WTC11 (cell line): ENCODE measurements around the gene MESP2. TPM values are rescaled to one million over a fixed set of nuclear protein-coding genes. Genes with fewer than 3 reads are reported as not detected.

Experiments used
- ATAC-seq: fragments of 200-7000 bp; cut with Tn5 transposase; 2 replicates; pipeline ENCODE4 v1.10.0; 2021; ENCODE audit warnings: mild to moderate bottlenecking, moderate library complexity
- CTCF ChIA-PET: fragments of 300-600 bp; sonication (Branson Sonifier 250); formaldehyde crosslinking; loops from one replicate; lab custom pipeline; 2021; ENCODE audit warnings: antibody characterized with exemption; lab: Charles Lee
- POLR2A ChIA-PET: fragments of 350-600 bp; sonication (Branson Sonifier 250); formaldehyde crosslinking; loops from one replicate; lab custom pipeline; 2021; ENCODE audit warnings: antibody characterized with exemption; lab: Charles Lee
- DNase-seq: peaks from one replicate; pipeline ENCODE4 v3.0.0; 2021; ENCODE audit warnings: low spot score
- H3K27ac Mint-ChIP-seq: 2 replicates; pipeline ENCODE4 v1.8.0; 2021; ENCODE audit warnings: mixed read lengths
- H3K27me3 Mint-ChIP-seq: 2 replicates; pipeline ENCODE4 v1.8.0; 2021; ENCODE audit warnings: low read depth, mild to moderate bottlenecking, moderate library complexity, mixed read lengths
- H3K36me3 Mint-ChIP-seq: 2 replicates; pipeline ENCODE4 v1.8.0; 2021; ENCODE audit warnings: mixed read lengths
- H3K4me1 Mint-ChIP-seq: 2 replicates; pipeline ENCODE4 v1.8.0; 2022; ENCODE audit warnings: mixed read lengths
- H3K4me3 Mint-ChIP-seq: 2 replicates; pipeline ENCODE4 v1.8.0; 2021; ENCODE audit warnings: mild to moderate bottlenecking, moderate library complexity, mixed read lengths
- H3K9me3 Mint-ChIP-seq: 2 replicates; pipeline ENCODE4 v1.8.0; 2021; ENCODE audit warnings: mixed read lengths
- ATF1 ChIP-seq: sonication (generic); formaldehyde crosslinking; IDR thresholded peaks from 2 replicates; pipeline ENCODE4 v1.8.1; 2023; ENCODE audit warnings: mild to moderate bottlenecking, moderate library complexity, missing genetic modification reagents
- GABPB1 ChIP-seq: sonication (generic); formaldehyde crosslinking; IDR thresholded peaks from 2 replicates; pipeline ENCODE4 v1.8.1; 2023; ENCODE audit warnings: mild to moderate bottlenecking, missing genetic modification reagents
- MYBL2 ChIP-seq: sonication (generic); formaldehyde crosslinking; IDR thresholded peaks from 2 replicates; pipeline ENCODE4 v1.8.1; 2023; ENCODE audit warnings: mild to moderate bottlenecking, moderate library complexity, missing genetic modification reagents
- NR2C2 ChIP-seq: sonication (generic); formaldehyde crosslinking; IDR thresholded peaks from 2 replicates; pipeline ENCODE4 v1.8.0; 2022; ENCODE audit warnings: mild to moderate bottlenecking, missing genetic modification reagents
- ZNF121 ChIP-seq: sonication (generic); formaldehyde crosslinking; IDR thresholded peaks from 2 replicates; pipeline ENCODE4 v1.8.0; 2023; ENCODE audit warnings: missing genetic modification reagents
- ZNF232 ChIP-seq: sonication (generic); formaldehyde crosslinking; IDR thresholded peaks from 2 replicates; pipeline ENCODE4 v1.8.0; 2022; ENCODE audit warnings: mild to moderate bottlenecking, missing genetic modification reagents
- ZNF263 ChIP-seq: sonication (generic); formaldehyde crosslinking; IDR thresholded peaks from 2 replicates; pipeline ENCODE4 v1.8.1; 2022; ENCODE audit warnings: low read depth, mild to moderate bottlenecking, moderate library complexity, missing genetic modification reagents
- ZNF416 ChIP-seq: fragments of 250-450 bp; sonication (Bioruptor Pico); IDR thresholded peaks from 2 replicates; pipeline ENCODE4 v1.9.0; 2021; ENCODE audit warnings: mild to moderate bottlenecking, inconsistent platforms
- ZNF423 ChIP-seq: fragments of 250-450 bp; sonication (Bioruptor Pico); IDR thresholded peaks from 2 replicates; pipeline ENCODE4 v2.1.2; 2022; ENCODE audit warnings: mild to moderate bottlenecking, moderate library complexity
- total RNA-seq: library from RNA; stranded (reverse); gene quantifications from 3 replicates; pipeline ENCODE4 v1.2.3, GENCODE V29; 2021
- TF ChIP-seq, protein P1 (sequence below): sonication (generic); formaldehyde crosslinking; IDR thresholded peaks from 2 replicates; pipeline ENCODE4 v1.8.1; 2023; ENCODE audit warnings: mild to moderate bottlenecking, missing genetic modification reagents, moderate library complexity
- TF ChIP-seq, protein P2 (sequence below): sonication (generic); formaldehyde crosslinking; IDR thresholded peaks from 2 replicates; pipeline ENCODE4 v1.8.1; 2022; ENCODE audit warnings: low read depth, mild to moderate bottlenecking, moderate library complexity, missing genetic modification reagents, borderline replicate concordance
- TF ChIP-seq, protein P3 (sequence below): sonication (generic); formaldehyde crosslinking; IDR thresholded peaks from 2 replicates; pipeline ENCODE4 v1.8.0; 2022; ENCODE audit warnings: mild to moderate bottlenecking, missing genetic modification reagents

The MESP2 gene
- total RNA-seq, 1 experiment from 2014 or later = 0.68 TPM

DNA sequence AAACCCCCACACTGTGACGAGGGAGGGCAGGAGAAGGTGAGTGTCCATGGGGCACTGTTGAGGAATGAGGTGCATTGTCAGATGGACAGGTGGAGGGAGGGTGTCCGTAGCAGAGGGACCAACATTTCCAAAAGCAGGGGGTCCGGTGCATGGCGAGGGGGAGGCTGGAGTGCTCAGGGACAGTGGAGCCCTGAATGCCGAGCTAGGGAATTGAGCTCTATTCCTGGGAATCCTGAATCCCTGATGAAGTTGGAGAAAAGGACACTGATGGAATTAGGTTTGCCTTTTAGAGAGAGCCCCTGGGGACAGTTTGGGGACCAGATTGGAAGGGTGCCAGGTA is 46.4 kb downstream of the MESP2 start:
- H3K36me3 Mint-ChIP-seq = no peaks in the 10 kb centered on the region
- no peak for TF ChIP-seq MYBL2 (CRISPR knock-in tag)
- TF ChIP-seq ZNF416 = no peak
- no peak for TF ChIP-seq ZNF121 (CRISPR knock-in tag)
- CTCF ChIA-PET = interaction anchor here (0.7 to 1.9 kb wide), 4 partner anchors 20 to 82 kb away, joined by 3 to 9 read pairs (median 4); no protein-coding TSS in a partner anchor
- DNase-seq (no peak), ATAC-seq (no peak)
- H3K4me1 Mint-ChIP-seq = 0 out of 2 replicates have a peak, but pooled peaks cover 7% of the 10 kb centered on the region
- no peaks in the 10 kb centered on the region for H3K9me3 Mint-ChIP-seq
- no peak overlapping the region for H3K4me3 Mint-ChIP-seq
- no peak overlapping the region for H3K27ac Mint-ChIP-seq
- POLR2A ChIA-PET = no interaction called here
- H3K27me3 Mint-ChIP-seq = peaks cover under 1% of the 10 kb centered on the region

DNA sequence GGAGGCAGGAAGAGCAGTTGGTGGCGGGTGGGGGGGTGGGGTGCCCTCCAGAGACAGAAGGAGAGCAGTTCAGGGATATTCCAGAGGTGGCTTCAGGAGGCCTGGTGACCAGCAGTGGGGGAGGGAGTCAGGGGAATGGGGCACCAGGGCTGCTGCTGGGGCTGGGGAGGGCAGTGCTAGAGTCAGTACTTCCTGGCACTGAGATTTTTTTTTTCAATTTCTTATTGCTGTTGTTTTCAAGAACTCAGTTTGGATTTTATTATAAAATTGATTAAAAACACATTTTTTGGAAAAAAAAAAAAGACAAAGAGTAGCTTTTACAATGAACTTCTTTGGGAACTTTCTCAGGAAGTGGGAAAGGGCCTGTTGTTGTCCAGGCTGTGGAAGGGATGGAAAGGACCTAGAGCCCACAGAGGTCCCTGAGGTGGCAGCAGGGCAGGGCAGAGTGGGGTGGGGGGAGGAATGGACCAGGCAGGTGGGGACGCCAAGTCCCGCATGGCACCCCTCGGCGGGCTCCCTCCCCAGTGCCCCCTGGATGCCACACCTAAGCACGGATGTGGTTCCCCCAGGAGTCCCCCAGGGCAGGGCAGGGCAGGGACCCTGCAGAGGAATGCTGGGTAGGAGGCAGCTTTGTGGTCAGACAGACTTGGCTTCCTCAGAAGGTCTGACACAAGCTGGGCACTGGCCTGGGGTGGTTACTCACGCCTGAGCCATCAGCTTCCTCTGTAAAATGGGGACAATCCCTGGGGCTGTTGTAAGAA is 47.0 kb downstream of the MESP2 start:
- ATAC-seq = peak; percentile 40; the same call in 1 of the 2 replicates
- ChIA-PET POLR2A (no interaction called here), CTCF (interaction anchor here (0.6 to 1.9 kb wide), 6 partner anchors 52 to 154 kb away, joined by 3 to 9 read pairs (median 4); no protein-coding TSS in a partner anchor)

DNA sequence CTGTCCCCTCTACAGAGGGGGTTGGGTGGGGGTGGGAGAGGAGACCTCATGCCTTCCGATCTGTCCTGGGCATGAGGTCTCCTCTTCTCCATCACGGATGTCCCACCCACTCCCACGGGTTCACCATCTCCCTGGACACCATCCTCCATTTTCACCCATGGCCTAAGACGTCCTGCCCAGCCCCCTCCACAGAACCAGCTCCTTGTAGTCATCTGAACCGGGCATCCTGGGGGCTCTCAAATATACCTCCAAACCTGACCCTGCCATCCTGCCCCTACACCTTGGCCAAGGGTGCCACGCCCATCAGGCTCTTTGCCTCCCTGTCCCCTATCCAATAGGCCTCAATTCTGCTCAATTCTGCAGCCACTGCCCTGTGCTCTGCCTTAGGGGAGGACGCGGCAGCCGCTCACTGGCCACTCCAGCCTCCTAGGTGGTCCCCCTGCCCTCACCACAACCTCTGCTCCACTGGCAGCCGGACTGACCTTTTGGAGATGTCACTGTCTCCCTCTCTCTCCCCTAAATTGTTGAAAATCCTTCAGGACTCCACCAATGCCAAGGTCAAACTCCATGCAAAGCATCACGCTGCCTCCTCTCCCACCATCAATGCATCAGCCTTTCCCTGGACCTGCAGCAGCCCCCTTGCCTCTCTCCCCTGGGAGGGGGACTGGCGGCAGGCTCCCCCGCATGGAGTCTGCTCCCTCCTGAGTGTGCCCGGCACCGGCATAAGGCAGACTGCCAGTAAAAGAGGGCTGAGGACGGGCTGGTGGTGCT is 47.9 kb downstream of the MESP2 start:
- POLR2A ChIA-PET = no interaction called here
- Mint-ChIP-seq H3K4me3 (no peak overlapping the region), H3K4me1 (peaks cover 10% of the 10 kb centered on the region), H3K27me3 (no peaks in the 10 kb centered on the region), H3K9me3 (no peaks in the 10 kb centered on the region), H3K27ac (no peak overlapping the region), H3K36me3 (no peaks in the 10 kb centered on the region)
- ATAC-seq (no peak), DNase-seq (no peak)
- TF ChIP-seq, protein P1, sequence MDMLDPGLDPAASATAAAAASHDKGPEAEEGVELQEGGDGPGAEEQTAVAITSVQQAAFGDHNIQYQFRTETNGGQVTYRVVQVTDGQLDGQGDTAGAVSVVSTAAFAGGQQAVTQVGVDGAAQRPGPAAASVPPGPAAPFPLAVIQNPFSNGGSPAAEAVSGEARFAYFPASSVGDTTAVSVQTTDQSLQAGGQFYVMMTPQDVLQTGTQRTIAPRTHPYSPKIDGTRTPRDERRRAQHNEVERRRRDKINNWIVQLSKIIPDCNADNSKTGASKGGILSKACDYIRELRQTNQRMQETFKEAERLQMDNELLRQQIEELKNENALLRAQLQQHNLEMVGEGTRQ = no peak
- CTCF ChIA-PET = interaction anchor here (1.0 to 1.9 kb wide), 2 partner anchors 51 to 63 kb away, joined by 5 to 9 read pairs; no protein-coding TSS in a partner anchor

More for the DNA sequence above, 47.0 kb downstream of the MESP2 start:
- Mint-ChIP-seq H3K27ac (no peak overlapping the region), H3K4me3 (no peak overlapping the region), H3K4me1 (0 out of 2 replicates have a peak, but pooled peaks cover 7% of the 10 kb centered on the region), H3K9me3 (no peaks in the 10 kb centered on the region), H3K36me3 (no peaks in the 10 kb centered on the region), H3K27me3 (no peaks in the 10 kb centered on the region; the same call in 1 of the 2 replicates)
- no peak for TF ChIP-seq ZNF423 (CRISPR knock-in tag)
- no peak for DNase-seq

DNA sequence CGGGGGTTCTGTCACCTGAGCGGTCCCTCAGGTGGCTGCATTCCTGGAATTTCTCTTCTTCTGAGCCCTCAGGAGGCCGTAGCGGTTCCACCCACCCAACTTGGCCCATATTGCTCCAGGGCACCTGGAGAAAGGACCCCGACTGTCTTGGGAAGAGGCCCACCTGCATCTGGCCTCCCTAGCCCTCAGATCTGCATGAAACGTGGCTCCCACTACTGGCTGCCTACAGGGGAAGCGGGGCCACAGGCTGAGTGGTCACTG is 48.4 kb downstream of the MESP2 start:
- no peaks in the 10 kb centered on the region for H3K9me3 Mint-ChIP-seq
- no peaks in the 10 kb centered on the region for H3K27me3 Mint-ChIP-seq
- TF ChIP-seq NR2C2 (CRISPR knock-in tag) (no peak), GABPB1 (no peak), ZNF232 (CRISPR knock-in tag) (no peak), ZNF263 (CRISPR knock-in tag) (no peak), ATF1 (CRISPR knock-in tag) (no peak), ZNF423 (CRISPR knock-in tag) (no peak)
- TF ChIP-seq, protein P2, sequence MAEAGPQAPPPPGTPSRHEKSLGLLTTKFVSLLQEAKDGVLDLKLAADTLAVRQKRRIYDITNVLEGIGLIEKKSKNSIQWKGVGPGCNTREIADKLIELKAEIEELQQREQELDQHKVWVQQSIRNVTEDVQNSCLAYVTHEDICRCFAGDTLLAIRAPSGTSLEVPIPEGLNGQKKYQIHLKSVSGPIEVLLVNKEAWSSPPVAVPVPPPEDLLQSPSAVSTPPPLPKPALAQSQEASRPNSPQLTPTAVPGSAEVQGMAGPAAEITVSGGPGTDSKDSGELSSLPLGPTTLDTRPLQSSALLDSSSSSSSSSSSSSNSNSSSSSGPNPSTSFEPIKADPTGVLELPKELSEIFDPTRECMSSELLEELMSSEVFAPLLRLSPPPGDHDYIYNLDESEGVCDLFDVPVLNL (CRISPR knock-in tag) = no peak
- TF ChIP-seq, protein P3, sequence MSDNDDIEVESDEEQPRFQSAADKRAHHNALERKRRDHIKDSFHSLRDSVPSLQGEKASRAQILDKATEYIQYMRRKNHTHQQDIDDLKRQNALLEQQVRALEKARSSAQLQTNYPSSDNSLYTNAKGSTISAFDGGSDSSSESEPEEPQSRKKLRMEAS (CRISPR knock-in tag) = no peak
- no peak overlapping the region for H3K27ac Mint-ChIP-seq
- ATAC-seq = no peak
- no peak for DNase-seq
- H3K4me3 Mint-ChIP-seq = no peak overlapping the region
- CTCF ChIA-PET = no interaction called here
- H3K36me3 Mint-ChIP-seq = no peaks in the 10 kb centered on the region
- POLR2A ChIA-PET = no interaction called here
- H3K4me1 Mint-ChIP-seq = peaks cover 12% of the 10 kb centered on the region
